Nucleus accumbens (tissue), 56 donors: ENCODE measurements around the gene AKR7A3.
"Not testable (repeated sequence)": the region's sequence is repeated elsewhere in the genome, so short reads cannot be mapped to it uniquely, and the experiment has no call there.

Source experiments
- DNase-seq, 56 donors: peaks; one replicate each; lab custom pipeline; 2025; lab: John Stamatoyannopoulos, UW

Gene AKR7A3

DNA sequence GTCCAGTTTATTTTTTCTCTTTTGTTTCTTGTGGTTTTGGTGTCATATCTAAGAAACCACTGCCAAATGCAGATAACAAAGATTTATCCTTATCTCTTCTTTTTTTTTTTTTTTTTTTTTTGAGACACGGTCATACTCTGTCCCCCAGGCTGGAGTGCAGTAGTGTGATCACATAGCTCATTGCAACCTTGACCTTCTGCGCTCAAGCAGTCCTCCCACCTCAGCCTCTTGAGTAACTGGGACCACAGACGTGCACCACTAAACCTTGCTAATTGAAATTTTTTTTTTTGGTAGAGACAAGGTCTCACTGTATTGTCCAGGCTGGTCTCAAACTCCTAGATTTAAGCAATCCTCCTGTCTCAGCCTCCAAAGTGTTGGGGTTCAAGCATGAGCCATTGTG, 32.5 kb upstream of the AKR7A3 start:
- DNase-seq: no peak

DNA sequence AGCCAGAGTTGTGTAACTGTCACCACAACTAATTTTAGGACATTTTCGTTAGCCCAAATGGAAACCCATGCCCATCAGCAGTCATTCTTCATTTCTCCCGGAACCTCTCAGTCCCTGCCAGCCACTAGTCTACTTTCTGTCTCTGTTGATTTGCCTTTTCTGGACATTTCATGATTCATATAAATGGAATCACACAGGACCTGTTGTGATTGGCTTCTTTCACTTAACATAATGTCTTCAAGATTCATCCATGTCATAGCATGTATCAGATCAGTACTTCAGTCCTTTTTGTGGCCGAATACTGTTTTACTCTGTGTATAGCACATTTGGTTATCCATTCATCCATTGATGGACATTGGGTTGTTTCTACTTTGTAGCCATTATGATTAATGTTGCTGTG, 30.6 kb upstream of the AKR7A3 start:
- DNase-seq: no peak

DNA sequence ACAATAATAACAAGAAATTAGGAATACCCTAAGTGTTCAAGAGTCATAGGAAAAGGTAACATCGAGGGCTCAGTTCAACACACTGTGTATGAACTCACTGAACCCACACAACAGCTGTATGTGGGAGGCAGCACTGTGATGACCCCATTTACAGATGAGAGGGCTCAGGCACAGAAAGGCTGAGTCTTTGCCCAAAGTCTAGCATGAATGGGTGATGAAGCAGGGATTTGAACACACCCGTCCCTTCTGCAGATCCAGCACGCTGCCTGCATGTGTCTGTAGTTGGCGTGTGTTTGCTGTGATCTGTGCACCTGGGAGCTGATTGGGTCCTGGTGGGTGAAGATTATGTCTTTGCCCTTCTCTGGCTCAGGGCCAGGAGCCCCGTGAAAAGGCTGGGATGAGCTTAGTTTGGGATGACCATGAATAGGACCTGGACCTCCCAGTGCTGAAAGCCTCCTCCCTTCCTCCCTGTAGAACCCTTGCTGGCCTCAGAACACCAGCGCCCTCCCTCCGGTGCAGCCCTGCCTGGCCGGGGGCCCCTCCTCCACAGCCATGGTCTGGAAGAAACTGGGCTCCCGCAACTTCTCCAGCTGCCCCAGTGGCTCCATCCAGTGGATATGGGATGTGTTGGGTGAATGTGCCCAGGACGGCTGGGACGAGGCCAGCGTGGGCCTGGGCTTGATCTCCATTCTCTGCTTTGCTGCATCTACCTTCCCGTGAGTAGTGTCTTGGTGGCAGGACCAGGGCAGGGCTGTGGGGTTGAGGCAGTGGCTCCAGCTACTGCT, 28.7 kb upstream of the AKR7A3 start:
- no peak for DNase-seq

DNA sequence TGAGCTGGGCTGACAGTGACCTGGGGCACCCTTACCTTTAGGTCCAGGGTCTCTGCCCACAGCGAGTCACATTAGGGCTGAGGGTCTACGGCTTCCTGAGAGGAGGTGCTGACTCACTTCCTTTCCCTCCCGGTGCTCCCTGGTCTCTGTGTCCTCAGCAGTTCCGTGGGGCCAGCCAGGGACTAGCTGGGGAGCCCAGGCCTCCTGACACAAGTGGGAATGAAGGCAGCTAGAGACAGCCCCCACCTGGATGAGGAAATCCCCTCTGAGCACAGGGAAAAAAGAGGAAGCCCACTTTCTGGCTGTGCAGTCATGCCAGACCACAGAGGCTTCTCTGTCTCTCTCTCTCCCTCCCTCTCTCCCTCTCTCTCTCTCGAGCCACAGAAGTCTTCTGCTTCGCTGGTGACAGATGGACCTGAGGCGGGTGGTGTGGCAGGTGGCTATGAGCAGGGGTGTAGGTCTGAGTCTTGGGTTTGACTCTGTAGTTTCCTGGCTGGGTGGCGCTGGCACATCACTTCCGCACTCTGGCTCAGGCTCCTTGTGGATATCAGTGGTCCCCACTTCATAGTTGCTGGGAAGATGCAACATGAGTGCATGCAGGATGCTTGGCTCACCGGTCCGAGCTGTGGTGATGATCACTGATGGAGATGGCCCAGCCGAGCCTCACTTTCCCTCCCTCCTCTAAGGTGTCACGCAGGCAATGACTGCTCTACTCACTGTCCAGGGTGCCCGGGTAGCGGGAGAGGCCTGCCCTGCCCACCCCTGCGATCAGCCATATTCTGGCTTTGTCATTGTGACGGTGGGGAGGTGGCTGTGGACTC, 27.0 kb upstream of the AKR7A3 start:
- no peak for DNase-seq

DNA sequence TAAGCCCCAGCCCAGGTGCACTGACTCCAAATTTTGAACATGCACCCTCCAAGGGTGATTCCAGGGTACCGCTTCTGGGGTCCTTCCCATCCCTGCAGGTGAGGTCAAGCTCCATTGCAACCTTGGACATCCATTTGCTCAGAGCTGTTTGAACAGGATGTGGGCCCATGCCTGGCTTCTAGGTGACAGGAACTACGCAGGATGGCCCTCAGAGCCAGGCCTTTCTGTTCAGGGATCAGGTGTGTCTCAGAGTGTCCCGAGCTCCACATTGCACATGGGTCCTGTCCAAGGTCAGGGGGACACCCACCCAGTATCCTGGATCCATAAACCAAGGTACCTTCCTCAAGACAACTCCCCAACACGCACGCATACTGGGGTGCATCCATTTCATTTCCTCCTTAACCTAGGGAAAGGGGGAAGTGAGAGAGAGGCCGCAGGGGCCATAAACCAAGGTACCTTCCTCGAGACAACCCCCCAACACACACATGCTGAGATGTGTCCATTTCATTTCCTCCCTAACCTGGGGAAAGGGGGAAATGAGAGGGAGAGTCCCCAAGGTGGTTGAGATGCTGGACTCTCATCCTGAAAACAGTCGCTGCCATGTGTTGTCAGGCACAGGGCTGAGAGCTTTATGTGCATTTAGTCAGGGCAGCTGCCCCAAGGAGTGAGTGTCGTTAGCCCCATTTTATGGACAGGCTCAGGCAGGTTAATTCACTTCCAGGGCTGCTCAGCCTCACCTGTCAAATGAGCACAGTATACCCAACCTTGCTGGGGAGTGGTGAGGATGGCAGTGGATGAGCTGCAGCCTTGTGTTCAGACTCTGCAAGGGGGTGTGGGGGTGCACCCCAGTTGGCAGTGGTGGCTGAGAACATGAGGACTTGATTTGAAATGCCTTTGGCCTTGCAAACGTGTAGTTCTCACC, 25.7 kb upstream of the AKR7A3 start:
- no peak for DNase-seq

DNA sequence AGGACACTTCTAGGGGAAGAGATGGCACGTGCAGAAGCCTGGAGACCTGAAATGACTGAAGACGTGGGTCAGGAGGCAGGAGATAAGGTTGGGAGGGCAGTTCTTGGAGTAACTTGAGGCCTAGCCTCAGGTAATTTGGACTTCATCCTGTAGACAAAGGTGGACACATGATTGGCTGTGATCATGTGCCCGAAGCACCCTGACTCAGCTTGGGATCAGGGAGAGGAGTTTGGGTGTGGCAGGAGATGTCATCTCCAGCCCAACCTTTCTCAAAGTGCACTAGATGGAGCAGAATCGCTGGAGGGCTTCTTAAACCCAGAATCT, 25.0 kb upstream of the AKR7A3 start:
- DNase-seq: no peak

DNA sequence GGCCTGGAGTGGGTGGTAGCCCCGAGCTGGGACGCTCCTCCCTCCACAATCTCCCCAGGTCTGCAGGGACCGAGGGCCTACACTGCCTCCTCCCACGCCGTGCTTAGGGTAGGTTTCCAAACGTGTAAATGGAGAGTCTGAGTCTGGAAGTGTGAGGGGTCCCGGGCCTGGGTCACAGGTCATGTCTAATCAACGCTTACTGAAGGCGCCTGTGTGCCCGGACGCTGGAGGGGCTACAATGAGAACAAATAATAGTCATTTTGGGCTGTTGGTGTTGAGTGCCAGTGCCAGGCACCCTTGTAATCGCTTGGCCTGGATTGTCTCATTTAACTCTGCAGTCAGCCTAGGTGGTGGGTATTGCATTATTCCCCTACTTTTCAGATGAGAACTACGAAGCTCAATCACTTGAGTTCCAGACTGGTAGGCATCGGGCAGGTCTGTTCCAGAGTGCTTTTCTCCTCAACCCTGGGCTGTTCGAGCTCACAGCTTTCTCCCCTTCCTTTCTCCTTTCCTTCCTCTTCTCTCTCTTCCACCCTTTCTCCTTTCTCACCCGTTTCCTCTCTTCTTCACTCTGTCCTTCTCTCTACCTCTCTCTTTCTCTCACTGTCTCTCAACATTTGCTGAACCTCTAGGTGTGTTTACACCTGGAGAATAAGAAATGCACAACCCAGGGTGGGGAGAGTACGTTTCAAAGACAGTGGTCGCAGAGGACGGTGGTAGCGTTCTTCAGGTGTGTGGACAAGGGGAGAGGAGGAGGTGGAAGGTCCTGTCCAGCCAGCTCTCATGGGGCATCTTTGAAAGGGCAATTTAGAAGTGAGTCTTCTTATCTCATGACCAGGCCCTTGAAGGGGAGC, 24.4 kb upstream of the AKR7A3 start:
- DNase-seq: peak in 1 of 56 donors; percentile 46

DNA sequence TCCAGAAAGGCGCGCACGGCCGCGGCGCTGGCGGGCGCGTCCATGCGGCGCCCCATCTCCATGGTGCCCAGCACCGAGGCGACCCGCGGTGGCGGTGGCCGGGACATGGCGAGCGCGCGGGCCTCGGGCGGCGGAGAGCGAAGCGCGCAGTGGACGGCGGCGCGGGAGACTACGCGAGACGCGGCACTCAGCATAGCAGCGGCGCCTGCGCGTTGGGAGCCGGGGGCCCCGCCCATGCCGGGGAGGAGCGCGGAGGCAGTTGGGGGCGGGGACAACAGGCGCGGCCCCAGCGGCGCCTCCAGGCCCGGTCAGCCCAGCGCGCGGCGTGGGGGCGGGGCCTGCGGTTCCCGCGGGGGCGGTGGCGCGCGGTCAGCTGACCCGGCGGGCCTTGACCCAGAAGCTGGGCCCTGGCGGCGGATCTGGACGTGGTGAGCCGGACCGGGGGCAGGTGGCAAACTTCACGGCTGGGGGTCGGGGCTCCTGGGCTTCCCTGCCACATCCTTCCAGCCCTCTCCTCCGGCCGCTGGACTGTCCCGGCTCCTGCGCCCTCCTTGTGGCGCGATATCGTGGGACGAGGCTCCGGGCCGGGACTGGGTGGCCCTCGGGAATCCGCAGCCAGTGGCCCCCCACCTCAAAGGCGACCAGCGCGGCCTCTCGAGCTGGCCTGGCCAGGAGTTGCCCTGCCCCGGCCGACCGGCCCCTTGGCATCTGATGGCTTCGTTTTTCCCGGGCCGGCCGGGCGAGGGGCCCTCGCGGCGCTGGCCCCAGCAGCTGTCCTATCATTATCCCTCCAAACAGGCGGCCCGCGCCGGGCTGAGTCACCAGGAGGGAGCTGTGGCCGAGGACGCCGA, 23.6 kb upstream of the AKR7A3 start, which contains the start of the genes AKR7A2 and SLC66A1:
Gene AKR7A2 (minus strand): TSS at position 214 of the 851 bp plus-strand sequence. CDS start 20 bp downstream, at position 194.
Gene SLC66A1 (plus strand): TSS at position 396 of the 851 bp plus-strand sequence. CDS start 5,352 bp downstream, outside the sequence.
- DNase-seq: peak in 55 of 56 donors; percentile 55 to 96 (median 87)

DNA sequence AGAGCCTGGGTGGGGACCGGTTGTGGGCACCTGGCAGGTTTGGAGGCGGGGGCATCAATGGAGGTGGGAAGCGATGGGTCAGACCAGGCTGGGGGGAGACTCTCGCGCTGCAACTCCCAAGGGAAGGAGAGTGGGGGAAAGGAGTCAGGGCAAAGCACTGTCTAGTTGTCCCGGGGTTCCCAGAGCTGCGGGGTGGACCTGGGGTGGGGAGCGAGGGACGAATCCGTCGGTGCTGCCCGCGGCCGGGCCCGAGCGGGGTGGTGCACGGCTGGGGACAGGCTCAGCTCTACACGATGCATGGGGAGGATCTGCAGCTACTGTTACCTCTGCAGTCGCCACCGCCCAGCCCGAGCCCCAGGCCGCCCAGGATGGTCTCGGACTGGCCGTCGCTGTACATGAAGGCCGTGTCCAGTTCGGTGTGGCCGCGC, 22.9 kb upstream of the AKR7A3 start:
- DNase-seq: peak in 17 of 56 donors; percentile 25 to 68 (median 49)

DNA sequence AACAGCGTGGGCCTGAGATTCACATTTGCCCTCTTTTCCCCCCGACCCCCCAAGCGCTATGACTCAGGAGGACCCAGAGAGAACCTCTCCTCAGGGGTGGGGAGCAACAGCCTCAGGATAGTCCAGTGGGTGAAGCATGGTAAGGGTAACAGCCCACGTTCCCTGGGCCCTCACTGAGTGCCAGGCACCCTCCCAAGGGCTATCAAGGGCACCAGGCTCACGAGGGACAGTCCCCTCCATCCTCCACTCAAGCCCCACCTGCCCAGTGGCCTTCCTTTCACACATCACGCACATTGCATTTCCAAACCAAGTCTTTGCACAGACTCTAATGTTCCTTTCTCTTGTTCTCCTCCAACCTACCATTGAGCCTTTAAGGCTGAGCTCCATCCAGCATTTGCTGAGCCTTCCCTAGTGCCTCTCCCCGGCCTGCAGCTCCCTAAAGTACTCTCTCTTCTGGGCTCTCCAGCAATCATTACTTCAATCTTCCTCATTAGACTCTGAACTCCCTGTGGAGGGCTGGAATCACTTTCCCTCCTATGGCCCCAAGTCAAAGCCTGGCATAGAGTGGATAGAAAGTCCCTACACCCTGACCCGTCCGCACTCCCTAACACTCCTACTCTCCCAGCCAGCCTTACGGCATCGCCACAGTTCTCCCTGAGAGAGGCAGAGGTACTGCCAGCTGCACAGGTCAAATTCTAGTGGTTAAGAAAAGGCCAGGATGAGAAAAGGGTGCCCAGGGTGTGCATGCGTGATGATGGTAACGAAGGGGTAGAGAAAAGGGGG, 22.3 kb upstream of the AKR7A3 start:
- DNase-seq: peak in 1 of 56 donors; percentile 35

DNA sequence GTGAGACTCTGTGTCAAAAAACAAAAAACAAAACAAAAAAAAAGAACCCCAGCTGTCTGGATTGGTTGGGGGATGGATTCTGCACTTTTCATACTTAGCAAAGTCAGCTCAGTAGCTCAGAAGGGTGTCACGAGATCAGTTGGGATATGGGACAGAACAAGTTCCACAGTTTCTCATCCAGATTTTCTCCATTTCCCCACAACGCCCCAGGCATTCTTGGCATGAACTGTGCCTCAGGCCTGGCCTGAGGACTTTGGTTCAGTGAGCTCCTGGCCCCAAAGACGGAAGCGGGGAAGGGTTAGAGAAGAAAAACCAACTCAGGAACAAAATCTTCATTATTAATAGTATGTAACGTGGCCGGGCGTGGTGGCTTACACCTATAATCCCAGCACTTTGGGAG, 21.5 kb upstream of the AKR7A3 start:
- DNase-seq: no peak

DNA sequence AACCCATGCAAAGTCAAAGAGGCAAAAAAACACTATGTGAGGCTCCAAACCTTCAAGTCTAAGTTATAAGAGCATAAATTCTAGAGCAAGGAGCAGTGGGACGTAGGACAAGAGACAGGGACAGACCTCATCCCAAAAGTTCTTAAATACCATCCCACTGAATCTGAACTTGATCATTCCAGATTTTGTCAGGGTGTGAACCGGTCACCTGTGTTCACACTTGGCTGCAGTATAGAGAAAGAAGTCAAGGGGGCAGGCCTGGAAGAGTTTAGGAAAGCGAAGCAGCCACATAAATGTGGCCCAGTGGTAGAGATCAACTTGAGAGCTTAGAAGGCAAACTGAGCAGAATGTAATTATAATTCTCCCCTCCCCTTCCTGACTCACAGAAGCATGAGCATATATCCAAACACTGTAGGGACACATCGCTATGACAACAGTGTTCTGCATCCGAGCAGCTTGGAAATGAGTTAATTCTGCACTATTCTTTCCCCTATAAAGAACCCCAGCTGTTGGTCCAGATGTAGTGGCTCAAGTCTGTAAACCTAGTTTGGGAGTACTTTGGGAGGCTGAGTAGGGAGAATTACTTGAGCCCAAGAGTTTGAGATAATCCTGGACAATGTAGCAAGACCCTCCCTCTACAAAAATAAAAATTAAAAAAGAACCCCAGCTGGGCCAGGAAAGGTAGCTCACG, 20.7 kb upstream of the AKR7A3 start:
- no peak for DNase-seq

DNA sequence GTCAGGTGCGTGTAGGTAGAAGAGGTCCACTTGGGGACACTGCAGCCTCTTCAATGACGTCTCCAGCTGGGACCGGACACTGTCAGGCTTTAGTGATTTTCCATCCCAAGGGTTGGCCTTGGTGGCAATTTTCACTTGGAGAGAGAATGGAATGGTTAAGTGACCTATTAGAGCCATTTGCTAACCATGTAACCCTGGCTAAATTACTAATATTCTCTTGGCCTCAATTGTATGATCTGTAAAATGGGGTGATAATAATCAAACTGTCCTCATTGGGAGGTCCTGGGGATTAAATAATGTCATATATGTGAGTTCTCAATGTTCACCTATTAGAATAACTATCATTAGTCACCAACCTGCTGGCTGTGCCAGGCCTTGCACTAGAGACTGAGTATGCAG, 19.9 kb upstream of the AKR7A3 start:
- no peak for DNase-seq

DNA sequence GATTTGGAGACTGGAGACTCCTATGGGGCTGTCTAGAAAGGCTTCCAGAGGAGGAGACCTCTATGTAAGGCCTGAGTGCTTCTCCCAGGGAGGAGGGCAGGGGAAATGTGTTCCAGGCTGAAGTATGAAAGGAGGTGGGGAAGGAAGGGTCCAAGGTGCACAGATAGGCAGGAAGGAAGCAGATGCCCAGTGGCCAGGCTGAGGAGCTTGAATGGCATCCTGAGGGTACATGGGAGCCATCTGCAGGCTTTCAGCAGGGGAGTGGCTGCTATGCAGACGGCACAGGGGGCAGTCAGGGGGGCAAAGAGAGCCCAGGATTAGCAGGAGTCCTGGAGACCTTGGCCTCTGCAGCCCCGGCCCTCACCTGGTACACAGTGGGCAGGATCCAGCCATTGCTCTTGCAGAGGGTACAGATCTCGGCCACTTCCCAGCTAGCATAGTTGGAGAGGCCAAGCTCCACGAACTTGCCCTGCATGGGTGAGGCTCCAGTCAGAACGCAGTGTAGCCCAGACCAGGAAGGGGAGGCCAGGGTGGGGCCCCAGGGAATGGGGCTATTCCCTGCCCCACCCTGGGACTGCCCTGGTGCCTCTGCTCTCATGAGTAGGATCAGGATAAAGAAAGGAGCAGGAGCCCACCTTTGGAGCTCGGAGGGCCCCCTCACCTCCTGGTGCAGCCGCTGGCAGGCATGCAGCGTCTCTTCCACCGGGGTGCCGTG, 19.4 kb upstream of the AKR7A3 start:
- DNase-seq: no peak

DNA sequence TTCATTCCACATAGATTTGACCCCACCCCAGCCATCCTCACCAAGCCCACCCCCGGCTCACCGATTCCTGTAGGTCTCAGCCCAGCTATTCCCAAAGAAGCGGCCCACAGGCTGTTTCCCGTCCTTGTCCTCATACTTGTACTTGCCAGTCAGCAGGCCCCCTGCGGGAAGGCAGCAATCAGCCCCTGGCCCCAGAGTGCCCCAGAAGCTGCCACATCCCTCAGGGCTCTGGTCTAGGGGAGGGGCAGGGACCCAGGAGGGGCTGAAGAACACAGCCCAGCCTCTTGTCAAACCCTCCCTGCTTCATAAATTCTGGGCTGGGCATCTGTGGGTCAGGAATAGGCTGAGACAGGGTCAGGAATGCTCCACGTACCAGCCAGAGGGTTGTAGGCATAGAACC, 18.4 kb upstream of the AKR7A3 start:
- no peak for DNase-seq

DNA sequence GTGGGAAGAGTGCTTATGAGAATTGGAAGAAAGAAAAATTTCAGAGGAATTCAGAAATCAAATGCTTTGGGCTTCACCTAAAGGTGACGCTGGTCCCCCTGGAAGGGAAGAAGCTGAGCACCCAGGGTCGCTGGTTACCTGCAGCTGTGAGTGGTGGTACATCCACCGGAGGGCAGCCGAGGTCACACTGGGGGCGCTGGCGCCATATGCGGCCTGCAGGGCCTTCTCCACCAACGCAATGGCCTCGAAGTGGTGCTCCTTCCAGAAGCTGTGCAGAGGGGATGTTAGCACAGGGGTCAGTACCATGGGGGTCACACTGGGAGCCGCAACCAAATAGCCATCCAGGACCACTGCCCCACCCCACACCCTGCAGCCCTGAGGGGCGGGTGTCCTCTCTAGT, 17.3 kb upstream of the AKR7A3 start:
- DNase-seq: no peak

DNA sequence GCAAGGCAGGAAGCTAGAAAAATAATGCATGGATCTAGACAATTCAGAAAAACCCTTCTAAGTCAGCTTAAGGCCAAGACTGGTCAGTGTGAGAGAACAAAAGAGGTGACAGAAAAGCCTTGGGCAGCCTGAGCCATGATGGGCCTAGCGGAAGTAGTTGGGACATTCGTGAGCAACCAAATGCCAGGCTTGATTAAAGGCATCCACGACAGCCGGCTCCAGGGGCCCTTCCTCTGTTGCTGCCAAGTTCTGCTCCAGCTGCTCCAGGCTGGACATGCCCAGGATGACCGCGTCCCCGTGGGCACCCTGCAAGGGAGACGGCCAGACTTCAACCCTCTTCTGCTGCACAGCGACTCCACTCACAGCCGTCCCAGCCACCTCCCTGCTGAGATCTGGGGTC, 15.5 kb upstream of the AKR7A3 start:
- DNase-seq: not testable (repeated sequence)
